H1 (cell line): ENCODE data around the gene FUT6. TPM values are rescaled to one million over a fixed set of nuclear protein-coding genes. Genes with fewer than 3 reads are reported as not detected.

ENCODE experiments used
- GABPA ChIP-seq: IDR thresholded peaks from 2 replicates; pipeline ENCODE4 v1.6.1; 2011; ENCODE audit warnings: mild to moderate bottlenecking, low read length, moderate library complexity, borderline replicate concordance; ENCODE audit not compliant: insufficient read depth
- JUN ChIP-seq: IDR thresholded peaks from 2 replicates; pipeline ENCODE4 v1.6.1; 2011; ENCODE audit warnings: low read depth, mild to moderate bottlenecking, improper control_type of control experiment, low read length
- POLR2A ChIP-seq, 2 experiments: IDR thresholded peaks; 1 replicate in 1 of 2; 2 replicates in 1 of 2; pipeline ENCODE4 v1.6.1; 2011; ENCODE audit warnings: low read depth in 2 of 2, low read length in 2 of 2, mild to moderate bottlenecking in 2 of 2; ENCODE audit errors: control extremely low read depth in 1 of 2
- SIRT6 ChIP-seq: IDR thresholded peaks from one replicate; pipeline ENCODE4 v1.7.1; 2012; ENCODE audit warnings: low read length, inconsistent platforms
- SRF ChIP-seq: IDR thresholded peaks from 2 replicates; pipeline ENCODE4 v1.6.1; 2011; ENCODE audit warnings: mild to moderate bottlenecking, low read depth, low read length, moderate library complexity
- polyA plus RNA-seq, 7 experiments: library from polyadenylated mRNA; depleted of rRNA in 3 of 7; stranded (reverse) in 5 of 7; unstranded in 2 of 7; fragments of >200 nt in 5 of 7; fragments of 200-250 nt in 2 of 7; gene quantifications; 1 replicate in 5 of 7; 2 replicates in 1 of 7; 4 replicates in 1 of 7; pipeline versions ENCODE4 v1.2.1 to v1.2.3, GENCODE V29; 2011 to 2013; ENCODE audit warnings: missing spikeins in 2 of 7, mixed read lengths in 2 of 7
- total RNA-seq: library from RNA; stranded (reverse); fragmentation: NEBNext Ultra II Directional; extraction: Animal tissue kit (Norgen Biotek cat#: 25700); gene quantifications from 2 replicates; pipeline ENCODE4 v1.2.1, GENCODE V29; 2021

The FUT6 gene
- total and polyA plus RNA-seq, 2 of the 8 experiments (the other 6 are each of a cell fraction or from before 2014, with no cell fraction given) = not detected

DNA sequence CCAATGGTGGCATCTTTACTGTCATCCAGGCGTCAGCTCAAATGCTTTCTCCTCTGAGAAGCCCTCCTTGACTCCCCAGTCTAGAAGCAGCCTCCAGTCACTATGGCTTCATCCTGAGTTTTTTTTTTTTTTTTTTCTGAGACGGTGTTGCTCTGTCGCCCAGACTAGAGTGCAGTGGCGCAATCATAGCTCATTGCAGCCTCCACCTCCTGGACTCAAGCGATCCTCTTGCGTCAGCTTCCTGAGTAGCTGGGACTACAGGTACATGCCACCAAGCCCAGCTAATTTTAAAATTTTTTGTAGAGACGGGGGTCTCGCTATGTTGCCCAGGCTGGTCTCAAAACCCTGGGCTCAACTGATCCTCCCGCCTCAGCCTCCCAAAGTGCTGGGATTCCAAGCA is 30.4 kb downstream of the FUT6 start (continued):
- no peak for TF ChIP-seq SIRT6
- no peak for TF ChIP-seq SRF
- no peak for TF ChIP-seq JUN
- TF ChIP-seq GABPA = no peak
- TF ChIP-seq POLR2A (IDR thresholded peaks at IDR 0.05; ENCODE audit: control extremely low read depth in 1 of 2, low read depth in 2 of 2, low read length in 2 of 2) = no peak
- TF ChIP-seq, all 59 proteins: peak for 0
